Mesothelial cell of epicardium (in vitro differentiated cells): ENCODE measurements around the gene MAP3K9. TPM values are rescaled to one million over a fixed set of nuclear protein-coding genes. Genes with fewer than 3 reads are reported as not detected.
"Not testable (repeated sequence)": the region's sequence is repeated elsewhere in the genome, so short reads cannot be mapped to it uniquely, and the experiment has no call there.

Experiments used
- DNase-seq, 2 experiments: peaks; one replicate each; pipeline ENCODE4 v3.0.0; 2021; ENCODE audit warnings: low spot score in 2 of 2; ENCODE audit not compliant: unreplicated experiment in 2 of 2
- H3K27ac Mint-ChIP-seq: 2 replicates; pipeline ENCODE4 v1.8.0; 2021; ENCODE audit warnings: mixed read lengths
- H3K27me3 Mint-ChIP-seq: 2 replicates; pipeline ENCODE4 v1.8.0; 2021; ENCODE audit warnings: low read depth, mixed read lengths
- H3K36me3 Mint-ChIP-seq: 2 replicates; pipeline ENCODE4 v1.8.0; 2021; ENCODE audit warnings: mixed read lengths
- H3K4me1 Mint-ChIP-seq: 2 replicates; pipeline ENCODE4 v1.8.0; 2021; ENCODE audit warnings: mixed read lengths
- H3K4me3 Mint-ChIP-seq: 2 replicates; pipeline ENCODE4 v1.8.0; 2021; ENCODE audit warnings: mild to moderate bottlenecking, moderate library complexity, mixed read lengths
- H3K9me3 Mint-ChIP-seq: 2 replicates; pipeline ENCODE4 v1.8.0; 2021; ENCODE audit warnings: mixed read lengths
- total RNA-seq: library from RNA; stranded (reverse); gene quantifications from 3 replicates; pipeline ENCODE4 v1.2.1, GENCODE V29; 2021
- TF ChIP-seq, protein P1 (sequence below): fragments of 200-600 bp; sonication (generic); IDR thresholded peaks from one replicate; pipeline ENCODE4 v1.5.0; 2021; ENCODE audit warnings: antibody characterized with exemption; ENCODE audit not compliant: unreplicated experiment

Gene MAP3K9
- total RNA-seq = 9.2 to 10.7 TPM (median 9.5 TPM) in 3 replicates

DNA sequence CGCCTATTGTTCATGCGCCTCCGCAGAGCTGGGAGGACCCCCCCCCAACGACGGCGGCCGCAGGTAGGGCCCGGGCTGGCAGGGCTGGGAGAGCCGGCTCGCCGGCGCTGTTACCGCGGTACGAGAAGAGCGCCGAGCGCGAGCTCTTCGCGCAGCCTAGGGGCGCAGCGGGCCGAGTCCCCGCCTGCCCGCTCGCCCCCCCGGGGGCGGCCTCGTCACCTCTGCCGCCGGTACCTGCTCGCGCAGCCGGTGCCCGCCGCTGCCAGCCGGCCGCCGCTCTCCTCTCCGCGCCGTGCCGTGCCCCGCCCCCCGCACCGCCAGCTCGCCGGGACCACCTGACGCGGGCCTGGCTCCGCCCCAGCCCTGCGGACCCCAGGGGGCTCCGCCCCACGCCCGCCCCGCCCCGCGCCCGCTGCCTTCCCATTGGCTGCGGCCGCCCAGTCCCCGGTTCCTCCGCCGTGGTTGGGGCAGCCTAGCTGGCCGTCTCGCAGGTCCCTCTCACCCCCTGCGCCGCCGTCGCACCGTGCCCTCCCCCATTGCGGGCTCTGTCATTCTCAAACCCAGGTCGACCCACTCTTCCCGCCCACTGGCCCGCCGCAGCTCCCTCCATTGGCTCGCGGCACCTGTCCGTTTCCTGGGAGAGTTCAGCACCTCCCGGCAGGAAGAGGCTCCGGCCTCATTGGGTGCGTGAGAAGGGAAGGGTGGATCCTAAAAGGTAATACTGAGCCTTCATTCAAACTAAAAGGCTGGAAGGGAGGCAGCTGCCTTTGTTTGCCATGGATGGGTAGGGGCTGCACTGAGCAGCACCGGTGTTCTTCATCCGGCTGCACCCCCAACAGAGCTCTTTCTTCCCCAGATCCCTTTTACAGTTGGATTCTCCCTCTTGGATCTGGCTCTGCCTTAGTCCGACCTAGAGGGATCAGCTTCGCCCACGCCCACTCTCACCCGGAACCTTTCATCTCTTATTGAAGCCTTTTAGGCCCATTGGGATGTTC is at the start of gene MAP3K9:
MAP3K9 (minus strand) TSS at position 289 of the 995 bp plus-strand sequence. CDS start 342 bp downstream, outside the sequence.
- Mint-ChIP-seq H3K4me3 (peak within 1 kb of the TSS; percentile 73), H3K27ac (peak within 1 kb of the TSS; percentile 56), H3K36me3 (peaks cover 1% of the 10 kb centered on the region), H3K4me1 (peaks cover 8% of the 10 kb centered on the region), H3K9me3 (no peaks in the 10 kb centered on the region), H3K27me3 (peaks cover 5% of the 10 kb centered on the region)
- TF ChIP-seq, protein P1, sequence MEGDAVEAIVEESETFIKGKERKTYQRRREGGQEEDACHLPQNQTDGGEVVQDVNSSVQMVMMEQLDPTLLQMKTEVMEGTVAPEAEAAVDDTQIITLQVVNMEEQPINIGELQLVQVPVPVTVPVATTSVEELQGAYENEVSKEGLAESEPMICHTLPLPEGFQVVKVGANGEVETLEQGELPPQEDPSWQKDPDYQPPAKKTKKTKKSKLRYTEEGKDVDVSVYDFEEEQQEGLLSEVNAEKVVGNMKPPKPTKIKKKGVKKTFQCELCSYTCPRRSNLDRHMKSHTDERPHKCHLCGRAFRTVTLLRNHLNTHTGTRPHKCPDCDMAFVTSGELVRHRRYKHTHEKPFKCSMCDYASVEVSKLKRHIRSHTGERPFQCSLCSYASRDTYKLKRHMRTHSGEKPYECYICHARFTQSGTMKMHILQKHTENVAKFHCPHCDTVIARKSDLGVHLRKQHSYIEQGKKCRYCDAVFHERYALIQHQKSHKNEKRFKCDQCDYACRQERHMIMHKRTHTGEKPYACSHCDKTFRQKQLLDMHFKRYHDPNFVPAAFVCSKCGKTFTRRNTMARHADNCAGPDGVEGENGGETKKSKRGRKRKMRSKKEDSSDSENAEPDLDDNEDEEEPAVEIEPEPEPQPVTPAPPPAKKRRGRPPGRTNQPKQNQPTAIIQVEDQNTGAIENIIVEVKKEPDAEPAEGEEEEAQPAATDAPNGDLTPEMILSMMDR = no peak
- peak; percentile 92 to 94 for DNase-seq

DNA sequence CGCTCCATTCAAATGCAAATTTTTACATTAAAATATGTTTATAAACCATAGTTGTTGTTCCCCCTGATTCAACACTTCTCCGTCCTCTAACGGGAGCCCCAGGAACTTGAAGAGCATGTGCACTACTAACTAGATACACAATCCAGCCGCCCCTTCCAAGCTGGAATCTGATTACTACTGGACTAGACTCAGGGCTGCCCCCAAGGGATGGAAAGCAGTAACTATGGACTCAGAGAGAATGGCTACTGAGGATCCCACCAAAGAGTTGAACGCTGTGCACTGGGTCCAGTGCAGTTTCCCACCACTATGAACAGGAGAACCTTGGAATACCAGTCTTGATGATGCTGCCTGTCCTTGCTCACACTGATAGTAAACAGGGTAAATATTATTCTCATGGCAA is 49.3 kb upstream of the MAP3K9 start:
- DNase-seq = no peak
- TF ChIP-seq, protein P1 = no peak
- H3K27ac Mint-ChIP-seq = no peak overlapping the region
- no peaks in the 10 kb centered on the region for H3K36me3 Mint-ChIP-seq
- H3K27me3 Mint-ChIP-seq = no peaks in the 10 kb centered on the region
- H3K9me3 Mint-ChIP-seq = no peaks in the 10 kb centered on the region
- H3K4me1 Mint-ChIP-seq = no peaks in the 10 kb centered on the region
- H3K4me3 Mint-ChIP-seq = no peak overlapping the region

DNA sequence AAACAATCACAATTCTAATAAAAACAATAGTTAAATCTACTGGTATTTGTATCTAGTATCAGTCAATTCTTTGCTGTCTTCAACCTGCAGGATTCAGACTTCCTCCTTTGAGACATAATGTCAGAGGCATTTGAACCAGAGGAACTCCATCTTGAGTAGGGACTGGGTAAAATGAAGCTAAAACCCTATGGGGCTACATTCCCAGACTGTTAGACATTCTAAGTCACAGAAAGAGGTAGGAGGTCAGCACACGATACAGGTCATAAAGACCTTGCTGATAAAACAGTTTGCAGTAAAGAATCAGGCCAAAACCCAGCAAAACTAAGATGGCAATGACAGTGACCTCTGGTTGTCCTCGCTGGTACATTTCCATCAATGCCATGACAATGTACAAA is 48.2 kb upstream of the MAP3K9 start:
- DNase-seq = no peak
- TF ChIP-seq, protein P1 = no peak
- no peak overlapping the region for H3K4me3 Mint-ChIP-seq
- H3K4me1 Mint-ChIP-seq = no peaks in the 10 kb centered on the region
- no peaks in the 10 kb centered on the region for H3K9me3 Mint-ChIP-seq
- no peak overlapping the region for H3K27ac Mint-ChIP-seq
- H3K36me3 Mint-ChIP-seq = no peaks in the 10 kb centered on the region
- H3K27me3 Mint-ChIP-seq = no peaks in the 10 kb centered on the region

DNA sequence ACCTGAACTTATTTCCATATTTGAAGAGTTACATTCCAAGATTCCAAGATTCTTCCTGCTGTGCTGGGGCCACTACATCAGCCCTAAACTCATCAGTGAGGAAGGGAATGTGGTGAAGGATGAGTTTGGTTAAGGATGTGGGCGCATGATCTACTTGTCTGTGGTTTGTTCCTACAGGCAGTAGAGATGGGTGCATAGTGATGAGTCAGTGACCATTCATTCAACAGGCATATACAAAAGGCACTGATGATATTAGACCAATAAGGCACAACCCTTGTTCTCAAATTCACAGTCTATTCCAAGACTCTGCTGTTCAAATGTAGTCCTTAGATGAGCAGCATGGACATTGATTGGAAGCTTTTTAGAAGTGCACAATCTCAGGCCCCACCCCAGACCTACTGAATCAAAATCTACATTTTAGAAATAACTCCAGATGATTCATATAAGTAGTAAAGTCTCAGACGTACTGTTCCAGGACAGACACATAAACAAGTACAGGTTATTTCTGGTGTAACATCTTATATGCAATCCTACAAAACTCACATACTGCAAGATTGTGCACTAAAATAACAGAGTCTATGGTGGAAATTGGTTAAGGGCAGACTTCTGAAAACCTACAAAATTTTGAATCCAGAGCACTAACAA is 47.7 kb upstream of the MAP3K9 start:
- Mint-ChIP-seq H3K4me1 (no peaks in the 10 kb centered on the region), H3K27me3 (no peaks in the 10 kb centered on the region), H3K27ac (no peak overlapping the region), H3K9me3 (no peaks in the 10 kb centered on the region), H3K4me3 (no peak overlapping the region), H3K36me3 (no peaks in the 10 kb centered on the region)
- TF ChIP-seq, protein P1 = no peak
- no peak for DNase-seq

DNA sequence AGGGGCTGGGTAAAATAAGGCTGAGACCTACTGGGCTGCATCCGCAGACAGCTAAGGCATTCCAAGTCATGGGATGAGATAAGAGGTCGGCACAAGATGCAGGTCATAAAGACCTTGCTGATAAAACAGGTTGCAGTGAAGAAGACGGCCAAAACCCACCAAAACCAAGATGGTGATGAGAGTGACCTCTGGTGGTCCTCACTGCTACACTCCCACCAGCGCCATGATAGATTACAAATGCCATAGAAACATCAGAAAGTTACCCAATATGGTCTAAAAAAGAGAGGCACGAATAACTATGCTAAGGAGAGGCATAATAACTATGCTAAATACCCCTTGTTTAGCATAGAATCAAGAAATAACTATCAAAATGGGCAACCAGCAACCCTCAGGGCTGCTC is 46.2 kb upstream of the MAP3K9 start:
- Mint-ChIP-seq H3K4me3 (no peak overlapping the region), H3K27me3 (no peaks in the 10 kb centered on the region), H3K9me3 (no peaks in the 10 kb centered on the region), H3K36me3 (no peaks in the 10 kb centered on the region), H3K27ac (no peak overlapping the region), H3K4me1 (no peaks in the 10 kb centered on the region)
- TF ChIP-seq, protein P1 = no peak
- DNase-seq = no peak

DNA sequence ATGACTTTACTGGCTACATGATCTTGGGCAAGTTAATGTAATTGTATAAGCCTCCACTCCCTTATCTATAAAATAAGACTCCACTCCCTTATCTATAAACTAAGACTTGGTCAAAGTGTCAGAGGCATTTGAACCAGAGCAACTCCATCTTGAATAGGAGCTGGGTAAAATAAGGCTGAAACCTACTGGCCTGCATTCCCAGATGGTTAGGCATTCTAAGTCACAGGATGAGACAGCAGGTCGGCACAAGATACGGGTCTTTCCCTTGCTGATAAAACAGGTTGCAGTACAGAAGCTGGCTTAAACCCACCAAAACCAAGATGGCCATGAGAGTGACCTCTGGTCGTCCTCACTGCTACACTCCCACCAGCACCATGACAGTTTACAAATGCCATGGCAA is 44.3 kb upstream of the MAP3K9 start:
- not testable (repeated sequence) for H3K27me3 Mint-ChIP-seq, H3K4me1 Mint-ChIP-seq, H3K4me3 Mint-ChIP-seq, H3K36me3 Mint-ChIP-seq, H3K27ac Mint-ChIP-seq, DNase-seq, H3K9me3 Mint-ChIP-seq
